A549 (cell line): ENCODE data around the gene PAEP. TPM values are rescaled to one million over a fixed set of nuclear protein-coding genes. Genes with fewer than 3 reads are reported as not detected.

Source experiments
- ATAC-seq, 2 experiments: fragments of 200-7000 bp in 1 of 2; fragments of >200 bp in 1 of 2; cut with Nextera tagmentation in 1 of 2; cut with Tn5 transposase in 1 of 2; 3 replicates each; pipeline versions ENCODE4 v1.8.0 to v1.9.1; 2018 to 2020; ENCODE audit warnings: mild to moderate bottlenecking in 1 of 2, moderate library complexity in 1 of 2
- CTCF ChIA-PET: fragments of 300-600 bp; sonication (Branson Sonifier 250); formaldehyde crosslinking; extraction: SDS; loops from one replicate; lab custom pipeline; 2021; ENCODE audit warnings: antibody characterized with exemption, inconsistent platforms; lab: Yijun Ruan, JAX
- POLR2A ChIA-PET: fragments of 350-600 bp; formaldehyde crosslinking; extraction: SDS; loops from one replicate; lab custom pipeline; 2021; ENCODE audit warnings: antibody characterized with exemption, inconsistent platforms; lab: Yijun Ruan, JAX
- DNase-seq, 2 experiments: peaks; one replicate each; pipeline versions ENCODE4 v3.0.0 to v3.0.0-alpha.2; 2011 to 2016; ENCODE audit warnings: low read depth in 1 of 2, low spot score in 1 of 2
- FAIRE-seq: peaks from 2 replicates; lab custom pipeline; 2011; peaks lifted over from hg19 to GRCh38; lab: Jason Lieb, UNC
- H3K27ac ChIP-seq, 2 experiments: fragments of >200 bp; sonication (Bioruptor Twin); formaldehyde crosslinking; 3 replicates each; pipeline ENCODE4 v1.5.1; 2016 to 2017
- H3K4me1 ChIP-seq: fragments of >200 bp; sonication (Bioruptor Twin); formaldehyde crosslinking; 3 replicates; pipeline ENCODE4 v1.6.1; 2016
- H3K4me2 ChIP-seq: fragments of >200 bp; sonication (Bioruptor Twin); formaldehyde crosslinking; 3 replicates; pipeline ENCODE4 v1.6.1; 2016
- H3K4me3 ChIP-seq: fragments of >200 bp; sonication (Bioruptor Twin); formaldehyde crosslinking; 3 replicates; pipeline ENCODE4 v1.5.1; 2016
- H3K9me3 ChIP-seq: fragments of >200 bp; sonication (Bioruptor Twin); formaldehyde crosslinking; 3 replicates; pipeline ENCODE4 v1.6.1; 2016
- BCL3 ChIP-seq: fragments of >200 bp; sonication (Bioruptor Twin); formaldehyde crosslinking; IDR thresholded peaks from 3 replicates; pipeline ENCODE4 v1.6.1; 2016
- EHF ChIP-seq: fragments of 250-450 bp; sonication (Bioruptor Pico); IDR thresholded peaks from 2 replicates; pipeline ENCODE4 v1.5.0; 2020; ENCODE audit warnings: mild to moderate bottlenecking
- HDAC2 ChIP-seq: fragments of 200-600 bp; sonication (generic); IDR thresholded peaks from 2 replicates; pipeline ENCODE4 v1.6.1; 2016
- HES2 ChIP-seq: fragments of >200 bp; sonication (Bioruptor Twin); formaldehyde crosslinking; IDR thresholded peaks from 2 replicates; pipeline ENCODE4 v1.6.1; 2016
- HOXA7 ChIP-seq: fragments of 250-450 bp; sonication (Bioruptor Pico); IDR thresholded peaks from 2 replicates; pipeline ENCODE4 v1.5.0; 2020; ENCODE audit warnings: mild to moderate bottlenecking, moderate library complexity
- HOXB13 ChIP-seq: fragments of 250-450 bp; sonication (Bioruptor Pico); IDR thresholded peaks from 2 replicates; pipeline ENCODE4 v1.5.0; 2020; ENCODE audit warnings: low read depth, mild to moderate bottlenecking, moderate library complexity
- JUN ChIP-seq, 2 experiments: fragments of >200 bp; sonication (Bioruptor Twin); formaldehyde crosslinking; IDR thresholded peaks; 2 replicates in 1 of 2; 3 replicates in 1 of 2; pipeline ENCODE4 v1.6.1; 2016 to 2017
- KDM5A ChIP-seq: fragments of 200-600 bp; sonication (generic); IDR thresholded peaks from 2 replicates; pipeline ENCODE4 v1.6.1; 2016; ENCODE audit warnings: antibody characterized with exemption, mild to moderate bottlenecking
- NR3C1 ChIP-seq: fragments of >200 bp; sonication (Bioruptor Twin); formaldehyde crosslinking; IDR thresholded peaks from 3 replicates; pipeline ENCODE4 v1.6.1; 2017
- PBX3 ChIP-seq: IDR thresholded peaks from 2 replicates; pipeline ENCODE4 v1.6.1; 2012
- POLR2A ChIP-seq: IDR thresholded peaks from 2 replicates; pipeline ENCODE4 v1.6.1; 2012; ENCODE audit warnings: mild to moderate bottlenecking, low read length
- RAD21 ChIP-seq, 2 experiments: fragments of >200 bp in 1 of 2; sonication (Bioruptor Twin) in 1 of 2; formaldehyde crosslinking in 1 of 2; IDR thresholded peaks in 1 of 2; conservative IDR thresholded peaks in 1 of 2; 2 replicates in 1 of 2; 3 replicates in 1 of 2; pipeline ENCODE4 v1.6.1; 2012 to 2018; ENCODE audit warnings: inconsistent platforms in 1 of 2
- RFX5 ChIP-seq: fragments of 450-650 bp; IDR thresholded peaks from 2 replicates; pipeline ENCODE4 v1.7.1; 2014; ENCODE audit warnings: antibody characterized with exemption, mild to moderate bottlenecking, moderate library complexity
- SMC3 ChIP-seq: fragments of >200 bp; sonication (Bioruptor Twin); formaldehyde crosslinking; IDR thresholded peaks from 3 replicates; pipeline ENCODE4 v1.6.1; 2018; ENCODE audit warnings: inconsistent platforms
- SREBF2 ChIP-seq: fragments of 450-650 bp; IDR thresholded peaks from 2 replicates; pipeline ENCODE4 v1.6.1; 2014; ENCODE audit warnings: mild to moderate bottlenecking, moderate library complexity
- TP53 ChIP-seq: fragments of 250-450 bp; sonication (Bioruptor Pico); IDR thresholded peaks from 2 replicates; pipeline ENCODE4 v1.5.0; 2021; ENCODE audit warnings: mild to moderate bottlenecking, moderate library complexity
- ZC3H11A ChIP-seq: fragments of 450-650 bp; IDR thresholded peaks from 2 replicates; pipeline ENCODE4 v1.6.1; 2014; ENCODE audit warnings: antibody characterized with exemption, mild to moderate bottlenecking
- ZSCAN20 ChIP-seq: fragments of 250-450 bp; sonication (Bioruptor Pico); IDR thresholded peaks from 2 replicates; pipeline ENCODE4 v1.8.0; 2022; ENCODE audit warnings: mild to moderate bottlenecking, moderate library complexity
- WGBS: methylation state at CpG from one replicate; pipeline ENCODE4 v1.1.6; 2017; ENCODE audit errors: missing lambda C conversion rate; 5-methylcytosine and 5-hydroxymethylcytosine counted together
- polyA plus RNA-seq, 4 experiments: library from polyadenylated mRNA; depleted of rRNA in 3 of 4; stranded (reverse); fragments of >200 nt; fragmentation: RNase III in 1 of 4; extraction: RNeasy Plus Mini Kit Qiagen cat#74134 plus additional on column Dnase treatment in 1 of 4; gene quantifications; 2 replicates in 3 of 4; 3 replicates in 1 of 4; pipeline ENCODE4 v1.2.3, GENCODE V29; 2011 to 2017
- TF ChIP-seq, protein P1 (sequence below): IDR thresholded peaks from 2 replicates; pipeline ENCODE4 v1.6.1; 2012; ENCODE audit warnings: low read depth, borderline replicate concordance
- TF ChIP-seq, protein P2 (sequence below): IDR thresholded peaks from 2 replicates; pipeline ENCODE4 v1.6.1; 2012
- TF ChIP-seq, protein P3 (sequence below): fragments of 450-650 bp; IDR thresholded peaks from 2 replicates; pipeline ENCODE4 v1.6.1; 2014; ENCODE audit warnings: antibody characterized with exemption

The PAEP gene
- polyA plus RNA-seq, 2 of the 4 experiments (the other 2 are of a cell fraction) = not detected

DNA sequence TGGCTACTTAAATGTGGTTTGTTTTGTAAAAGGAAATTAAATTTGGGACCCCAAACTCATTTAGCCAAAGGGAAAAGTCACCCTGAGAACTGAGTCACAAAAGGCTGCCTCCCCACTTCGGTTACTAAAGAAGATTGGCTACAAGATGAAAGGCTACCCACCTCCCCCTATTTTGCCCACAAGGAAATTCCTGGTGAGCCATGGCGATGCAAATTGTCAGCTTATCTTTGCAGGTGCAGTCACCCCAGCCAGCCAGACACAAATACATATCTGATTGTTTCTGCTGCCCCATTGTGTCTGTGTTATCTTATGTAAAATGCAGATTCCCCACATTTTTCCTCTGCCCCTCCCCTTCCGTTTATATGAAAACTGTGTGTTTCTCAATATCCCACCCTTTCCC, 8.9 kb downstream of the PAEP start:
- POLR2A ChIA-PET = no interaction called here
- Histone ChIP-seq H3K9me3 (peaks cover 9% of the 10 kb centered on the region), H3K4me3 (no peak overlapping the region), H3K27ac (no peak overlapping the region), H3K4me1 (no peaks in the 10 kb centered on the region), H3K4me2 (no peak overlapping the region)
- ATAC-seq = no peak
- CTCF ChIA-PET = interaction anchor here (0.9 to 1.9 kb wide), 2 partner anchors 10 to 17 kb away, joined by 3 to 5 read pairs; no protein-coding TSS in a partner anchor
- WGBS = 0% methylated on average over 3 of the region's 3 CpGs
- TF ChIP-seq HDAC2 (no peak), JUN (IDR thresholded peaks at IDR 0.05) (no peak), NR3C1 (no peak), PBX3 (no peak), RAD21 (conservative IDR thresholded peaks at IDR 0.05 in 1 of 2, IDR thresholded peaks at IDR 0.05 in 1 of 2) (no peak), EHF (no peak), RFX5 (no peak)
- TF ChIP-seq, protein P1, sequence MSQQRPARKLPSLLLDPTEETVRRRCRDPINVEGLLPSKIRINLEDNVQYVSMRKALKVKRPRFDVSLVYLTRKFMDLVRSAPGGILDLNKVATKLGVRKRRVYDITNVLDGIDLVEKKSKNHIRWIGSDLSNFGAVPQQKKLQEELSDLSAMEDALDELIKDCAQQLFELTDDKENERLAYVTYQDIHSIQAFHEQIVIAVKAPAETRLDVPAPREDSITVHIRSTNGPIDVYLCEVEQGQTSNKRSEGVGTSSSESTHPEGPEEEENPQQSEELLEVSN = no peak
- TF ChIP-seq, protein P2, sequence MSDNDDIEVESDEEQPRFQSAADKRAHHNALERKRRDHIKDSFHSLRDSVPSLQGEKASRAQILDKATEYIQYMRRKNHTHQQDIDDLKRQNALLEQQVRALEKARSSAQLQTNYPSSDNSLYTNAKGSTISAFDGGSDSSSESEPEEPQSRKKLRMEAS = no peak
- TF ChIP-seq, protein P3, sequence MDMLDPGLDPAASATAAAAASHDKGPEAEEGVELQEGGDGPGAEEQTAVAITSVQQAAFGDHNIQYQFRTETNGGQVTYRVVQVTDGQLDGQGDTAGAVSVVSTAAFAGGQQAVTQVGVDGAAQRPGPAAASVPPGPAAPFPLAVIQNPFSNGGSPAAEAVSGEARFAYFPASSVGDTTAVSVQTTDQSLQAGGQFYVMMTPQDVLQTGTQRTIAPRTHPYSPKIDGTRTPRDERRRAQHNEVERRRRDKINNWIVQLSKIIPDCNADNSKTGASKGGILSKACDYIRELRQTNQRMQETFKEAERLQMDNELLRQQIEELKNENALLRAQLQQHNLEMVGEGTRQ = no peak
- FAIRE-seq = no peak
- DNase-seq = no peak

- POLR2A ChIA-PET = no interaction called here
- no peaks in the 10 kb centered on the region for H3K4me1 ChIP-seq
- TF ChIP-seq HES2 = no peak
- H3K4me3 ChIP-seq = no peak overlapping the region
- H3K9me3 ChIP-seq = peaks cover 9% of the 10 kb centered on the region
- no peak overlapping the region for H3K27ac ChIP-seq
- ATAC-seq (no peak), DNase-seq (no peak), FAIRE-seq (no peak)
- WGBS = 29% methylated on average over 2 of the region's 2 CpGs
- H3K4me2 ChIP-seq = no peak overlapping the region
- CTCF ChIA-PET = no interaction called here
Observed at GRCh38 chr9:135572233-135572632, 10.7 kb downstream of the PAEP start.

- H3K9me3 ChIP-seq = peaks cover 9% of the 10 kb centered on the region
- 5% methylated on average over 1 of the region's 1 CpG for WGBS
- no peak for ATAC-seq
- no peak for TF ChIP-seq POLR2A
- no peak for TF ChIP-seq BCL3
- TF ChIP-seq ZC3H11A = no peak
- no peak for TF ChIP-seq HOXA7
- no peak for TF ChIP-seq HOXB13 (CRISPR knock-in tag)
- no peak for TF ChIP-seq PBX3
- no peak for TF ChIP-seq SMC3
- no peak for TF ChIP-seq SREBF2
- no peak for TF ChIP-seq EHF
- no peak for TF ChIP-seq ZSCAN20 (CRISPR knock-in tag)
- TF ChIP-seq KDM5A = no peak
- TF ChIP-seq, protein P3 = no peak
- no peak for TF ChIP-seq TP53 (CRISPR knock-in tag)
- TF ChIP-seq, all 56 proteins: peak for 0
- FAIRE-seq = no peak
- Histone ChIP-seq H3K27ac (no peak overlapping the region), H3K4me2 (no peak overlapping the region), H3K4me3 (no peak overlapping the region), H3K4me1 (no peaks in the 10 kb centered on the region)
- ChIA-PET CTCF (no interaction called here), POLR2A (no interaction called here)
- no peak for DNase-seq
Observed at GRCh38 chr9:135573124-135573523, 11.6 kb downstream of the PAEP start.
